Globus pallidus (tissue), 1 donor: ENCODE results near the gene SPON2.
A peak's percentile ranks its signal among the peaks of the same experiment; 100 is the strongest.
"Not testable (repeated sequence)": the region's sequence is repeated elsewhere in the genome, so short reads cannot be mapped to it uniquely, and the experiment has no call there.

Experiments
- DNase-seq: peaks from one replicate; pipeline ENCODE4 v3.0.0-alpha.2; 2015; ENCODE audit warnings: low spot score

The SPON2 gene

DNA sequence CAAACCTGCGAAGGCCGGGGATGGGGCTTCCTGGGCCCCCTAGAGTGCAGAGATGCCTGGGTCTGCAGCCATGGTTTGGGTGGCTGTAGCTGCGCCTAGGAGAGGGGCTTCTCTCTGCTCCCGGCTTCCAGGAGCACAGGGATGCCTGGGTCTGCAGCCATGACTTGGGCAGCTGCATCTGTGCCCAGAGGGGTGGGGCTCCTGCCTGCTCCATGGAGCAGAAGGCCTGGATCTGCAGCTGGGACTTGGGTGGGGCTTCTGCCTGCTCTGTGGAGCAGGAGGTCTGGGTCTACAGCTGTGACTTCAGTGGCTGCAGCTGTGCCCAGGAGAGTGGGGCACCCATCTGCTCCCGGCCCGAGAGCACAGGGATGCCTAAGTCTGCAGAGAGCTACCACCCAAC lies 20.8 kb downstream of the SPON2 start:
- DNase-seq, result no peak

GRCh38 chr4:1150875-1151274 lies 21.5 kb downstream of the SPON2 start:
- no peak for DNase-seq

DNA sequence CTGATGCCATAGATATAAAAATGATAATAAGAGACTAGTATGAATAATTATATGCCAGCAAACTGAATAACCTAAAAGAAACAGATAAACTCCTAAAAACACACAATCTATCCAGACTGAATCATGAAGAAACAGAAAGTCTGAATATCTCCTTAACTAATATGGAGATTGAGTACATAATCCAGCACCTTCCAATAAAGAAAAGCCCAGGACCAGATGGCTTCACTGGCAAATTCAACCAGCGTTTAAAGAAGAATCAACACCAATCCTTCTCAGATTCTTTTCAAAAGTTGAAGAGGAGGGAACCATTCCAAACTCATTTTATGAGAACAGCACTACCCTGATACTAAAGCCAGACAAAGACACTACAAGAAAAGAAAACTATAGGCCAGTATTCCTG lies 32.5 kb downstream of the SPON2 start:
- DNase-seq, result no peak

- no peak for DNase-seq
Observed at GRCh38 chr4:1137850-1138249, 34.5 kb downstream of the SPON2 start.

- no peak for DNase-seq
Observed at GRCh38 chr4:1137063-1137776, 35.2 kb downstream of the SPON2 start.

- no peak for DNase-seq
Observed at GRCh38 chr4:1136048-1136447, 36.3 kb downstream of the SPON2 start.

GRCh38 chr4:1133033-1133432 lies 39.4 kb downstream of the SPON2 start:
- no peak for DNase-seq

DNA sequence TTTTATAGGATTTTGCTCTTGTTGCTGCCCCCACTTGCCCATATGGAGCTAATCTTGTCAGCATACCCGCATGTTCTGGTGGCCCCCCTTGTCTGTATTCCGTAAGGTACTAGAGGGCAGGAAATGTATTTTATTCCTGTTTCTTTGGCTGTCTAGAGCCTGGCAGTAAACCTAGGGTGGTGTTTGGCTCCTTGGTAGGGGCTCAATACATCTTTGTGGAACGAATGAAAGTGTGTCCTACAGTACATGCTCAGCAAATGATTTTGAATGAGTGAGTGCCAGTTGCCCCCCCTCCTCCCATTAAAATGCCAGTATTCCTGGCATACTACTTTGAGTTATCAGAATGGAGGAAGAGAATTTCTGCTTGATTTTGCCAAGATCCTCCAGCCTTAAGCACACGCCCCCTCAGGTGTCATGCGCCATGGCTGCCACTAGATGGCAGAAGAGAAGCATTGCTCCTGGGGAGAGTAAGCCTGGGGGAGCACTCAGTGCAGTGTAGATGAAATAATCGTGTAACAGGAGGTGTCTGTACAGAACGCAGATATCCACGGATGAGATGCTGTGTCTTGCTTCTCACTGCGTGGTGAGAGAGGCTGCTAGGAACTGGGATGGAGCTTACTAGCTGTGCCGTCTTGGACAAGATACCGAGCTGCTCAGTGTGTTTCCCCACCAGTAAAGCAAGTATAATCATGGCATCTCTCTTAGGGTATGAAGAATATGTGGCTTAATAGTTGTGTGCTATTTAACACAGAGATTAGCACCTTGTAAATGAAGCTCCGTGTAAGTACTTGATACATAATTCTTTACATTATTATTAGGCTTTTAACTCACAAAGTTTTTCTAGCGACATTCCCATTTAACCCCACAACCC lies 41.8 kb downstream of the SPON2 start:
- DNase-seq, result peak; percentile 70

GRCh38 chr4:1126506-1126905 lies 45.9 kb downstream of the SPON2 start:
- no peak for DNase-seq

GRCh38 chr4:1125466-1125865 lies 46.9 kb downstream of the SPON2 start:
- DNase-seq, result not testable (repeated sequence)

- DNase-seq, result no peak
Observed at GRCh38 chr4:1124818-1125217, 47.6 kb downstream of the SPON2 start.

DNA sequence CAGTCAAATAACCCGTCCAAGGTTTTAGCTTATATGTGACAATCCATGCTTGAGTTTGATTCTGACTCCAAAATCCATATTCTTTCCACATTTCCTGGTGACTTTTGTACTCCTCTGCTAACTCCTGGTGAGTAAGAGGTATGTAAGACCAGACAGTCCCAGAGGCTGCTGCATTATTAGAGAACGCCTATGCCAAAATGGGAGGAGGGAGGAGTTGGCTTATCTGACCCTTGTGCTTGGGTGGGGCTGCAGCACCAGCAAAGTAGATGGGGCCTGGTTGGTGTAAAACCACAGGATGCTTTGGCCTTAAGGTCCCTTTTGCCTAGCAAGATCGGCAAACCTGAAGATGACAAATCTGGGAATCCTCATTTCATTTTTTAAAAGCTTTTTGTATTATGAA lies 49.9 kb downstream of the SPON2 start:
- no peak for DNase-seq
